SU-DHL-6 (cell line): ENCODE data around the gene PSTPIP1.

ENCODE experiments used
- H2AFZ ChIP-seq: fragments of 200-600 bp; sonication (generic); 2 replicates; pipeline ENCODE4 v1.6.1; 2014; ENCODE audit warnings: low read depth, mild to moderate bottlenecking, moderate library complexity, mixed read lengths, antibody characterized with exemption, low read length; ENCODE audit not compliant: severe bottlenecking
- H3F3A ChIP-seq: fragments of 200-600 bp; shearing (Covaris generic); 2 replicates; pipeline ENCODE4 v1.6.0; 2016; ENCODE audit warnings: antibody characterized with exemption, mild to moderate bottlenecking; ENCODE audit not compliant: insufficient read depth
- H3K27ac ChIP-seq: fragments of 200-600 bp; sonication (generic); 2 replicates; pipeline ENCODE4 v1.5.1; 2016; ENCODE audit warnings: low read depth, mild to moderate bottlenecking, low read length, moderate library complexity, mixed read lengths
- H3K27me3 ChIP-seq: fragments of 200-600 bp; sonication (generic), shearing (Covaris generic); 2 replicates; pipeline ENCODE4 v1.6.0; 2014; ENCODE audit warnings: mild to moderate bottlenecking, low read length
- H3K36me3 ChIP-seq: fragments of 200-600 bp; sonication (generic); 2 replicates; pipeline ENCODE4 v1.6.1; 2014; ENCODE audit warnings: mild to moderate bottlenecking, low read length, mixed read lengths
- H3K4me2 ChIP-seq: fragments of 300-600, 200-600 bp; shearing (Covaris generic), sonication (generic); 2 replicates; pipeline ENCODE4 v1.6.0; 2014; ENCODE audit warnings: low read length, low read depth, mild to moderate bottlenecking; ENCODE audit not compliant: poor library complexity, severe bottlenecking
- H3K4me3 ChIP-seq: fragments of 200-600 bp; sonication (generic); 2 replicates; pipeline ENCODE4 v1.5.1; 2014; ENCODE audit warnings: antibody characterized with exemption, low read length, mild to moderate bottlenecking, mixed read lengths; ENCODE audit not compliant: insufficient read depth, poor library complexity, severe bottlenecking
- H3K79me2 ChIP-seq: fragments of 200-600 bp; sonication (generic); 2 replicates; pipeline ENCODE4 v1.6.1; 2014; ENCODE audit warnings: mild to moderate bottlenecking, low read length, moderate library complexity; ENCODE audit not compliant: insufficient read depth
- H3K9ac ChIP-seq: fragments of 200-600 bp; sonication (generic); 2 replicates; pipeline ENCODE4 v1.7.0; 2014; ENCODE audit warnings: mild to moderate bottlenecking, low read length
- H3K9me2 ChIP-seq: fragments of 200-600 bp; sonication (generic); replicated peaks from 2 replicates; pipeline ENCODE4 v1.6.1; 2014; ENCODE audit warnings: low read length; ENCODE audit not compliant: insufficient read depth
- H3K9me3 ChIP-seq: fragments of 200-600 bp; sonication (generic); 2 replicates; pipeline ENCODE4 v1.6.1; 2014; ENCODE audit warnings: low read length, mixed read lengths; ENCODE audit not compliant: insufficient read depth
- H4K20me1 ChIP-seq: fragments of 200-600 bp; sonication (generic); 2 replicates; pipeline ENCODE4 v1.6.1; 2014; ENCODE audit warnings: low read depth, mild to moderate bottlenecking, antibody characterized with exemption, low read length, moderate library complexity, mixed read lengths
- CTCF ChIP-seq: fragments of 200-600 bp; sonication (generic); IDR thresholded peaks from one replicate; pipeline ENCODE4 v1.5.1; 2017; ENCODE audit warnings: antibody characterized with exemption, mild to moderate bottlenecking, low read length, moderate library complexity; ENCODE audit not compliant: insufficient read depth, poor library complexity, severe bottlenecking
- EZH2phosphoT487 ChIP-seq: fragments of 200-600 bp; sonication (generic), shearing (Covaris generic); conservative IDR thresholded peaks from 2 replicates; pipeline ENCODE4 v1.6.1; 2018; ENCODE audit warnings: mild to moderate bottlenecking, antibody characterized with exemption, low read length, moderate library complexity, mixed read lengths

PSTPIP1 gene

GRCh38 chr15:77027111-77027696 lies 32.3 kb downstream of the PSTPIP1 start:
- Histone ChIP-seq H3K27me3 (no peaks in the 10 kb centered on the region), H3K4me3 (no peak overlapping the region), H3K27ac (no peak overlapping the region), H3K36me3 (no peaks in the 10 kb centered on the region), H4K20me1 (no peaks in the 10 kb centered on the region), H3K9me2 (no peaks in the 10 kb centered on the region), H3K79me2 (no peaks in the 10 kb centered on the region), H3K4me2 (no peak overlapping the region), H2AFZ (no peak overlapping the region), H3K9ac (no peak overlapping the region), H3F3A (no peaks in the 10 kb centered on the region), H3K9me3 (no peaks in the 10 kb centered on the region)
- no peak for TF ChIP-seq EZH2phosphoT487
- no peak for TF ChIP-seq CTCF

GRCh38 chr15:77027697-77028450 lies 32.9 kb downstream of the PSTPIP1 start:
- no peaks in the 10 kb centered on the region for H3K79me2 ChIP-seq
- H3K4me2 ChIP-seq: no peak overlapping the region
- no peak overlapping the region for H3K4me3 ChIP-seq
- no peak overlapping the region for H2AFZ ChIP-seq
- H3K27ac ChIP-seq: no peak overlapping the region
- no peaks in the 10 kb centered on the region for H3K9me2 ChIP-seq
- H4K20me1 ChIP-seq: no peaks in the 10 kb centered on the region
- no peaks in the 10 kb centered on the region for H3K27me3 ChIP-seq
- H3F3A ChIP-seq: no peaks in the 10 kb centered on the region
- H3K9me3 ChIP-seq: no peaks in the 10 kb centered on the region
- H3K9ac ChIP-seq: no peak overlapping the region
- TF ChIP-seq EZH2phosphoT487 (no peak), CTCF (no peak)
- no peaks in the 10 kb centered on the region for H3K36me3 ChIP-seq

- Histone ChIP-seq H3F3A (no peaks in the 10 kb centered on the region), H3K9ac (no peak overlapping the region), H2AFZ (no peak overlapping the region), H3K36me3 (no peaks in the 10 kb centered on the region), H3K4me2 (no peak overlapping the region), H3K27me3 (no peaks in the 10 kb centered on the region), H3K27ac (no peak overlapping the region), H3K9me2 (no peaks in the 10 kb centered on the region), H3K9me3 (no peaks in the 10 kb centered on the region), H3K4me3 (no peak overlapping the region), H4K20me1 (no peaks in the 10 kb centered on the region), H3K79me2 (no peaks in the 10 kb centered on the region)
- TF ChIP-seq CTCF: no peak
- TF ChIP-seq EZH2phosphoT487: no peak
Measured at GRCh38 chr15:77028451-77029165, 33.7 kb downstream of the PSTPIP1 start.
